SK-MEL-5 (cell line): Measurements from ENCODE around the gene LGALS4. TPM values are rescaled to one million over a fixed set of nuclear protein-coding genes. Genes with fewer than 3 reads are reported as not detected.
"Not testable (repeated sequence)": the region's sequence is repeated elsewhere in the genome, so short reads cannot be mapped to it uniquely, and the experiment has no call there.

ENCODE experiments used
- DNase-seq: peaks from one replicate; pipeline ENCODE4 v3.0.0-alpha.2; 2016; ENCODE audit warnings: low read depth, low spot score
- in situ Hi-C: cut with HindIII; loops from 2 replicates; pipeline ENCODE4 v1.10.0; 2016; ENCODE audit warnings: low sequenced_read_pairs, high pct_unique_total_duplicates, low pct_unique_long_range_greater_than_20kb
- polyA plus RNA-seq, 2 experiments: library from polyadenylated mRNA; depleted of rRNA; stranded (reverse); fragments of >200 nt; gene quantifications; 2 replicates each; pipeline ENCODE4 v1.2.3, GENCODE V29; 2015
- total RNA-seq: library from RNA; depleted of rRNA; stranded (reverse); fragments of >200 nt; shearing (Covaris generic); gene quantifications from 2 replicates; pipeline ENCODE4 v1.2.3, GENCODE V29; 2014; rRNA removed

LGALS4 gene
- total RNA-seq: not detected in 2 replicates
- polyA plus RNA-seq (2015; cell fraction: cytosol; rRNA removed): not detected in 2 replicates
- polyA plus RNA-seq (2015; cell fraction: nucleus; rRNA removed): 1.4 and 4.1 TPM in 2 replicates

- in situ Hi-C loops: no loop called here
- no peak for DNase-seq
Observed at GRCh38 chr19:38812841-38813320, at the start of gene LGALS4. Gene LGALS4, minus strand, starts transcription at chr19:38812945. Its CDS starts 59 bp downstream, at chr19:38812886.

- DNase-seq: no peak
- in situ Hi-C loops: no loop called here
Observed at GRCh38 chr19:38861368-38861767, 48.6 kb upstream of the LGALS4 start.

DNA sequence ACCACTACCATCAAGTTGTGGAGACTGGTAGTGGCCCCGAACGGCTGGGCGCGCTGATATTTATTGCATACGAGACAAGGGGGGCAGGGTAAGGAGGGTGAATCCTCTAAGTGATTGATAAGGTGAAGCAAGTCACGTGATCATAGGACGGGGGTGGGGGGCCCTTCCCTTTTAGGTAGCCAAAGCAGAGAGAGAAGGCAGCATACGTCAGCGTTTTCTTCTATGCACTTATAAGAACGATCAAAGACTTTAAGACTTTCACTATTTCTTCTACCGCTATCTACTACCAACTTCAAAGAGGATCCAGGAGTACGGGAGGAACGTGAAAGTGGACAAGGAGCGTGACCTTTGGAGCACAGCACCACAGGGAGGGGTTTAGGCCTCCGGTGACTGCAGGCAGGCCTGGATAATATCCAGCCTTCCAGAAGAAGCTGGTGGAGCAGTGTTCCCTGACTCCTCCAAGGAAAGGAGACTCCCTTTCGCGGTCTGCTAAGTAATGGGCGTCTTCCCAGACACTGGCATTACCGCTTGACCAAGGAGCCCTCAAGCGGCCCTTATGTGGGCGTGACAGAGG, 47.0 kb upstream of the LGALS4 start:
- in situ Hi-C loops, DNase-seq: not testable (repeated sequence)

GRCh38 chr19:38856813-38857212, 44.1 kb upstream of the LGALS4 start:
- in situ Hi-C loops: no loop called here
- no peak for DNase-seq

GRCh38 chr19:38855751-38856150, 43.0 kb upstream of the LGALS4 start:
- DNase-seq, in situ Hi-C loops: not testable (repeated sequence)

DNA sequence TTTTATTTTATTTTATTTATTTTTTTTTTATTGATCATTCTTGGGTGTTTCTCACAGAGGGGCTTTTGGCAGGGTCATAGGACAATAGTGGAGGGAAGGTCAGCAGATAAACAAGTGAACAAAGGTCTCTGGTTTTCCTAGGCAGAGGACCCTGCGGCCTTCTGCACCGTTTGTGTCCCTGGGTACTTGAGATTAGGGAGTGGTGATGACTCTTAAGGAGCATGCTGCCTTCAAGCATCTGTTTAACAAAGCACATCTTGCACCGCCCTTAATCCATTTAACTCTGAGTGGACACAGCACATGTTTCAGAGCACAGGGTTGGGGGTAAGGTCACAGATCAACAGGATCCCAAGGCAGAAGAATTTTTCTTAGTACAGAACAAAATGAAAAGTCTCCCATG, 42.2 kb upstream of the LGALS4 start:
- DNase-seq, in situ Hi-C loops: not testable (repeated sequence)

DNA sequence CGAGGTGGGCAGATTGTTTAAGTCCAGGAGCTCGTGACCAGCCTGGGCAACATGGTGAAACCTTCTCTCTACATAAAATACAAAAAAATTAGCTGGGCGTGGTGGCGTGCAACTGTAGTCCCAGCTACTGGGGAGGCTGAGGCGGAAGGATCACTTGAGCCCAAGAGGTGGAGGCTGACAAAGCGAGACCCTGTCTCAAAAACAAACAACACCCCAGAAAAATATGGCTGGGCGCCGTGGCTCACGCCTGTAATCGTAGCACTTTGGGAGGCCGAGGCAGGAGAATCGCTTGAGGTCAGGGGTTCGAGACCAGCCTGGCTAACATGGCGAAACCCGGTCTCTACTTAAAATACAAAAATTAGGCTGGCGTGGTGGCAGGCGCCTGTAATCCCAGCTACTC, 40.5 kb upstream of the LGALS4 start:
- in situ Hi-C loops: no loop called here
- no peak for DNase-seq

GRCh38 chr19:38852231-38853044, 39.7 kb upstream of the LGALS4 start:
- DNase-seq: peak; percentile 58
- in situ Hi-C loops: no loop called here

DNA sequence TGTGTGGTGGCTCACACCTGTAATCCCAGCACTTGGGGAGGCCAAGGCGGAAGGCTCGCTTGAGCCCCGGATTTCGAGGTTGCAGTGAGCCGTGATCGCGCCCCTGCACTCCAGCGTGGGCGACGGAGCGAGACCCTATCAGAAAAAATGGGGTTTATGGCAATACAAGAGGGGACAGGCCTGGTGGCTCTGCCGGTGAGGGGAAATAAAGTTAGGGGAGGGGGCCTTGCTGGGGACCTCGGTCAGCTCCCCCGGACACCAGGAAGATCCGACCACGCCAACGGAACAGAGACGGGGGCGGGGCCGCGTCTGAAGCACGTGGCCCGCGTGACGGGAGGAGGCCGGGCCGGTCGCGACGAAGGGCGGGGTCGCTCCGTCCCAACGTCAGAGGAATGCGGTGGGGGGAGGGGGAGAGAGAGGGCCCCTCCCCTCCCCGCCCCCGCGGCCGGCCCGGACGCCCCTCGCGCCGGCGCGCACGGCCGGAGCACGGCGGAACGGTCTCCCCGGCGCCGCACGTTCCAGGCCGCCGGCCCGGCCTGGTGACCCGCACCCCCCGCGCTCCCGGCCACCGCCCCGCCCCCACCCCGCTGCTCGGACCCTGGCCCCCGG, 39.0 kb upstream of the LGALS4 start:
- DNase-seq: peak; percentile 89
- in situ Hi-C loops: no loop called here

DNA sequence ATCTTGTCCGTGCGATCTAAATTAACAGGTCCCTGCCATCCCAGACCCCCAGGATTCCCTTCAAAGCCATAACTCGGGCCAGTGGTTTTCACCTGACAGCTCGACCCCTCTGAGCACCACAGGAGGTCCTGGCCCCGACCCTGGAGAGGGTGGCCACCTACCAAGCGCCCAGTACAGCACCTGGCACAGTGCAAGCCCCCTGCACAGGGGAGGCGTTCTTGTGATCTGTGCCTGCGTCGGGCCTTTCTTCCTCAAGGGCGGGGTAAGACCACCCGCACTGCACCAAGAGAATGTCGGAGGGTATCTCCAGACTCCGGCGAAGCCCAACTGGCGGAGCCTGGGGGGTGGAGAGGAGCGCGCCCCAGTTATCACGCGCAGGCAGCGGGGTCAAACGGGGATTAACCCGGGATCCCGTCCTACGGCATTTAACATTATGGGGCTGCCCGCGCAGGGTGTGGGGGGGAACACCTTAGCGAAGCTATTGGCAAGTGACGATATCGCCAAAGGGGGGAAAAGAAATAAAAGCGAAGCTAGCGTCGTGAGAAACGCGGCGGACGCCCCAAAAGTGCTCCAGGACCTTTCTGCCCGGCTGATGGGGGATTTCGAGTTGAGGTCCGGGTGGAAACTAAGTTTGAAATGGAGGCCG, 38.4 kb upstream of the LGALS4 start:
- DNase-seq: no peak
- in situ Hi-C loops: no loop called here

DNA sequence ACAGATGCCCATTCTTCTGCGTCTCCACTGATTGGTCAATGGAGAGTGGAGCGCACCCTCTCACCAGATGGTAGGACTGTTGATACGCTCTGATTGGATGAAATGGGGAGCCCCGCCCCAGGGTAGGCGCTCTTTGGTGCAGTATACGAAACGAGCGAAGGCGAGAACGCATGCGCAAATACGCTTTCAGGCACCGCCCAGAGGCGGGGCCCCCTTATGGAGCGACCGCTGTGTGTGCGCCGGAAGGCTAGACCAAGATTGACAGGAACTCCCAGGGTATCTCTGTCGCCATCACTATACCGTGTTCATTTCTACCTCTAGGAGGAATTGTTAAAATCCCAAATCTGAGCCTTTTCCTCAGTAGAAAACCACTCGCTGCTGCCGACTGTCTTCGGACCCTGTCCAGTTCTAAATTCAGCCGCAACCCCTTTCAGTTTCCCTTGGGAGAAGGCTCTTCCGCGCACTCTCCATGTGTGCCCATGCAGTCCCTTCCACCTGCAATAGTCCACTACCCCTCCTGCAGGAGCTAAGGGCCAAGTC, 37.8 kb upstream of the LGALS4 start:
- in situ Hi-C loops: no loop called here
- DNase-seq: no peak

DNA sequence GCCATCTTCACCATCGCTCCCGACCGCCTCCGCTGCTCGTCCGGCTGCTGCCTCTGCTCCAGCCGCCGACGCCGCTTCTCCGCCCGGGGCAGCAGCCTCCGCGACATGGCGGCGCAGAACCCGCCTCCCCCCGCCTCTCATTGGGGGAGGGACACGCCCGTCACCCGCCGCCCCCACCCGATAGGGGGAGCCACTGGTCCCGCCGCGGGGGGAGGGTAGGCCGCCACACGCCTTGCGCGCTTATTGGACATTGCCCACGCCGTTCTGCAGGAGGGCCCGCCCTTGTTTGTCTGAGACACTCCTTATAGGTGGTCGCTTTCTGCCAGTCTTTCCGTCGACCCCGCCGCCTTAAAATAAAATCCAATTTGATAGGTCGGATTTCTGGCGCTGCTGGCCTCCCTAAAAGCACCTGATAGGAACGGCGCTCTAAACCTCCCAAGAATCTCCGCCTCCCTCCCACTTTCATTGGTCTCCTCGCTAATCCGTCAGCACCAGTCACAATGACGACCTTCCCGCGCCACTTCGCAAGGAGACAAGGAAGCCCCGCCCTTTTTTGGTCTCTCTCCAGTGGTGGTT, 37.2 kb upstream of the LGALS4 start, which contains the start of gene HNRNPL:
TSS of gene HNRNPL (minus strand) at position 127 of the 576 bp plus-strand sequence. CDS start at position 107, 20 bp downstream.
- DNase-seq: peak; percentile 100
- in situ Hi-C loops: no loop called here

DNA sequence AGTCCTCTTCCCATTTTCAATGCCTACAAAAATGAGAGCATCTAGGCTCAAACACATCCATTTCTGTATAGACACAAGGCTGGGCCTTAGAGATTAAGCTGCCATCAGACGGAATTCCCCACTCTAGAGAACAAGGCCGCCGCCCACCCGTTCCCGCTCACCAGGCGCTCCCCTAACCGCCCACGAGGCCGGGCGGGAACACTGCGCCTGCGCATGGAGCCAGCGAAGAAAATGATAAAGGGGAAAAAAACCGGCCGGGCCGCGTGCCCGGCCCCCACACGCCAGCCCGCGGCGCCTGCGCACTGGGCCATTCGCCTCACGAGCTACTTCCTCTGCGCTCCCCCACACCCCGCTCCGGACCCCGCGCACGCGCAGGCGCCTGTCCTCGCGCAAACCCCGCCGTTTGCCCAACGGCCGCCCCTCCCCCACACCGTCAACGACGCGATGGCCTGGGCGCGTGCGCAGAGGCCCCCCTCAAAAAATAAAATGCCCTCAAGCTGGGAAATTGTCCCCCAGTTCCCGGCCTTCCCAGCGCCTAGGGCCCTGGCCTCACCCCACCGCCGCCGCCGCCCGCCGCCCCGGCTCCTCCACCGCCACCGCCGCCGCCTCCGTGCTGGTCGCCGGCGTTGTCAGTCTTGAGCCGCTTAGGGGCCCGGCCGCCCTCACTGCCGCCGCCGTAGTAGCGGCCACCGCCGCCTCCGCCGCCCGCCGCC, 36.6 kb upstream of the LGALS4 start:
- in situ Hi-C loops: no loop called here
- DNase-seq: peak; percentile 95

- in situ Hi-C loops: no loop called here
- DNase-seq: no peak
Observed at GRCh38 chr19:38848299-38849146, 35.8 kb upstream of the LGALS4 start.

GRCh38 chr19:38846097-38846496, 33.4 kb upstream of the LGALS4 start:
- in situ Hi-C loops: no loop called here
- no peak for DNase-seq
